Measurements from ENCODE around the gene BLOC1S3. TPM values are rescaled to one million over a fixed set of nuclear protein-coding genes. Genes with fewer than 3 reads are reported as not detected.

The BLOC1S3 gene
- total RNA-seq, 1 experiment from 2014 or later = 11.5 TPM

GRCh38 chr19:45130888-45131615, 47.5 kb upstream of the BLOC1S3 start:
- Histone ChIP-seq H2AFZ (no peak overlapping the region), H3K27me3 (ENCODE audit: insufficient read depth, low read depth) (no peaks in the 10 kb centered on the region), H3K36me3 (ENCODE audit: low read depth) (no peaks in the 10 kb centered on the region), H3K4me2 (no peak overlapping the region), H3F3A (ENCODE audit: insufficient read depth, low read depth) (0 out of 2 replicates have a peak, but pooled peaks cover 7% of the 10 kb centered on the region), H3K9me2 (ENCODE audit: insufficient read depth) (no peaks in the 10 kb centered on the region), H3K4me3 (no peak overlapping the region), H3K79me2 (ENCODE audit: low read depth) (peaks cover 51% of the 10 kb centered on the region), H3K9me3 (ENCODE audit: insufficient read depth, low read depth) (no peaks in the 10 kb centered on the region), H3K4me1 (replicated peaks; ENCODE audit: insufficient read depth) (no peaks in the 10 kb centered on the region), H4K20me1 (ENCODE audit: insufficient read depth) (peaks cover 62% of the 10 kb centered on the region), H3K27ac (no peak overlapping the region)
- CTCF ChIA-PET = no interaction called here
- DNase-seq = peak; percentile 61 to 64
- POLR2A ChIA-PET (ENCODE audit: unreplicated experiment) = interaction anchor here (0.6 to 0.7 kb wide), 3 partner anchors 28 to 70 kb away, joined by 3 to 4 read pairs (median 4); no protein-coding TSS in a partner anchor
- TF ChIP-seq EZH2 (IDR thresholded peaks at IDR 0.05; ENCODE audit: low read depth) = no peak
- TF ChIP-seq, protein P1, sequence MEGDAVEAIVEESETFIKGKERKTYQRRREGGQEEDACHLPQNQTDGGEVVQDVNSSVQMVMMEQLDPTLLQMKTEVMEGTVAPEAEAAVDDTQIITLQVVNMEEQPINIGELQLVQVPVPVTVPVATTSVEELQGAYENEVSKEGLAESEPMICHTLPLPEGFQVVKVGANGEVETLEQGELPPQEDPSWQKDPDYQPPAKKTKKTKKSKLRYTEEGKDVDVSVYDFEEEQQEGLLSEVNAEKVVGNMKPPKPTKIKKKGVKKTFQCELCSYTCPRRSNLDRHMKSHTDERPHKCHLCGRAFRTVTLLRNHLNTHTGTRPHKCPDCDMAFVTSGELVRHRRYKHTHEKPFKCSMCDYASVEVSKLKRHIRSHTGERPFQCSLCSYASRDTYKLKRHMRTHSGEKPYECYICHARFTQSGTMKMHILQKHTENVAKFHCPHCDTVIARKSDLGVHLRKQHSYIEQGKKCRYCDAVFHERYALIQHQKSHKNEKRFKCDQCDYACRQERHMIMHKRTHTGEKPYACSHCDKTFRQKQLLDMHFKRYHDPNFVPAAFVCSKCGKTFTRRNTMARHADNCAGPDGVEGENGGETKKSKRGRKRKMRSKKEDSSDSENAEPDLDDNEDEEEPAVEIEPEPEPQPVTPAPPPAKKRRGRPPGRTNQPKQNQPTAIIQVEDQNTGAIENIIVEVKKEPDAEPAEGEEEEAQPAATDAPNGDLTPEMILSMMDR (conservative IDR thresholded peaks at IDR 0.05) = peak; percentile 56
- BruUV-seq (replicated peaks) = no TSS peak
- intact Hi-C loops (cut with micrococcal nuclease; ENCODE audit: unreplicated experiment) = no loop called here

DNA sequence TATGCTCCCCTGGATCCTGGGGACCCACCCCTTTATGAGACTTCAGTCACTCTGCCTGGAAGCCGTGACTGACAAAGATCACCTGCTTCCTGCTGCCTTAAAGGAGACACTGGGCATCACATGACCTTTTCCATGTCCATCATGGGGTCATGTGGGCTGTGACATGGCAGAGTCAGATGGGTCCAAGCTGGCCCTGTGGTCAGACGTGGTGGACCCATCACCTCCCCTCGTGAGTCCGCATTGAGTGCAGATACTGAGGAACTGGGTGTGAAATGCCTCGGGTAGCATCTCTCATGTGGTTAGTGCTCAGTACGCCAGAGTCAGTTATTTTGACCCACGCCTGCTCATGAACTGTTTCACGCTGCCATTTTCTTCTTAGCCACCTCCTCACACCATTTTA, 44.9 kb upstream of the BLOC1S3 start:
- no peak for DNase-seq
- Histone ChIP-seq H3K4me2 (no peak overlapping the region), H3K9me2 (ENCODE audit: insufficient read depth) (no peaks in the 10 kb centered on the region), H3F3A (ENCODE audit: insufficient read depth, low read depth) (0 out of 2 replicates have a peak, but pooled peaks cover 7% of the 10 kb centered on the region), H2AFZ (no peak overlapping the region), H3K27ac (no peak overlapping the region), H3K79me2 (ENCODE audit: low read depth) (peaks cover 32% of the 10 kb centered on the region), H3K9me3 (ENCODE audit: insufficient read depth, low read depth) (no peaks in the 10 kb centered on the region), H4K20me1 (ENCODE audit: insufficient read depth) (peaks cover 68% of the 10 kb centered on the region), H3K4me3 (no peak overlapping the region), H3K27me3 (ENCODE audit: insufficient read depth, low read depth) (no peaks in the 10 kb centered on the region), H3K4me1 (replicated peaks; ENCODE audit: insufficient read depth) (no peaks in the 10 kb centered on the region), H3K36me3 (ENCODE audit: low read depth) (no peaks in the 10 kb centered on the region)
- intact Hi-C loops (cut with micrococcal nuclease; ENCODE audit: unreplicated experiment) = no loop called here
- POLR2A ChIA-PET (ENCODE audit: unreplicated experiment) = no interaction called here
- no TSS peak for BruUV-seq (replicated peaks)
- CTCF ChIA-PET = no interaction called here
- TF ChIP-seq, protein P1 (conservative IDR thresholded peaks at IDR 0.05) = no peak
- TF ChIP-seq EZH2 (IDR thresholded peaks at IDR 0.05; ENCODE audit: low read depth) = no peak

DNA sequence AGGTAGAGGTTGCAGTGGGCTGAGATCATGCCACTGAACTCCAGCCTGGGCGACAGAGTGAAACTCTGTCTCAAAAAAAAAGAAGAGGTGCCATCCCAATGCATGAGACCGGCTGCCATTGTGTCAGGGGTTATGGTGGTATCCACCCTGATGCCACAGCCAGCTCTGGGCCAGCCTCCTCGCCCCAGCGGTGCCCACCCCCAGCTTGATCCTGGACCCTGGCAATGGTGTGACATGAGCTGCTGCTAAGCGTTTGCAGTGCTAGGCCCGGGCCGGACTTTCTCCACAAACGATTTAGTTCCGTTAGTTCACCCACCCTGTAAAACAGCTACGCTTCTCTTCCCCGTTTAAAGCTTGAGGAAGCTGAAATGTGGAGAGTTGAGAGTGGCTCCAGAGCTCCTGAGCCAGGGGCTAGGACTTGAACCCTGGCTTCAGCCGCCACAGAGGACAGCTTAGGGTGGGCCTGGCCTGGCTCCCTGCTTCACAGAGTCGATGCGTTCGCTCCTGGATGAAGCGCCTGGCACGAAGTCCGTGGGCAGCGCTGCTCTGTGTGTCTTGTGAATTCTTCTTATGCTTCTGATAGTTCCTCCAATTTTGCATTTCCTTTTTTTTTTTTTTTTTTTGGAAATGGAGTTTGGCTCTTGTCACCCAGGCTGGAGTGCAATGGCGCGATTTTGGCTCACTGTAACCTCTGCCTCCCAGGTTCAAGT, 43.3 kb upstream of the BLOC1S3 start:
- Histone ChIP-seq H3K4me2 (no peak overlapping the region), H3F3A (ENCODE audit: insufficient read depth, low read depth) (0 out of 2 replicates have a peak, but pooled peaks cover 3% of the 10 kb centered on the region), H3K79me2 (ENCODE audit: low read depth) (peaks cover 25% of the 10 kb centered on the region), H3K27ac (no peak overlapping the region), H2AFZ (no peak overlapping the region), H3K9me2 (ENCODE audit: insufficient read depth) (no peaks in the 10 kb centered on the region), H3K4me1 (replicated peaks; ENCODE audit: insufficient read depth) (no peaks in the 10 kb centered on the region), H3K9me3 (ENCODE audit: insufficient read depth, low read depth) (no peaks in the 10 kb centered on the region), H3K4me3 (no peak overlapping the region), H3K36me3 (ENCODE audit: low read depth) (no peaks in the 10 kb centered on the region), H3K27me3 (ENCODE audit: insufficient read depth, low read depth) (no peaks in the 10 kb centered on the region), H4K20me1 (ENCODE audit: insufficient read depth) (peaks cover 57% of the 10 kb centered on the region)
- TF ChIP-seq, protein P1 (conservative IDR thresholded peaks at IDR 0.05) = no peak
- TF ChIP-seq EZH2 (IDR thresholded peaks at IDR 0.05; ENCODE audit: low read depth) = no peak
- BruUV-seq (replicated peaks) = no TSS peak
- POLR2A ChIA-PET (ENCODE audit: unreplicated experiment) = no interaction called here
- intact Hi-C loops (cut with micrococcal nuclease; ENCODE audit: unreplicated experiment) = no loop called here
- DNase-seq = no peak
- CTCF ChIA-PET = no interaction called here
